NCI-H226 (cell line): ENCODE measurements around the gene LDLRAD4.

Experiments used
- DNase-seq: peaks from one replicate; pipeline ENCODE4 v3.0.0-alpha.2; 2015

LDLRAD4 gene

DNA sequence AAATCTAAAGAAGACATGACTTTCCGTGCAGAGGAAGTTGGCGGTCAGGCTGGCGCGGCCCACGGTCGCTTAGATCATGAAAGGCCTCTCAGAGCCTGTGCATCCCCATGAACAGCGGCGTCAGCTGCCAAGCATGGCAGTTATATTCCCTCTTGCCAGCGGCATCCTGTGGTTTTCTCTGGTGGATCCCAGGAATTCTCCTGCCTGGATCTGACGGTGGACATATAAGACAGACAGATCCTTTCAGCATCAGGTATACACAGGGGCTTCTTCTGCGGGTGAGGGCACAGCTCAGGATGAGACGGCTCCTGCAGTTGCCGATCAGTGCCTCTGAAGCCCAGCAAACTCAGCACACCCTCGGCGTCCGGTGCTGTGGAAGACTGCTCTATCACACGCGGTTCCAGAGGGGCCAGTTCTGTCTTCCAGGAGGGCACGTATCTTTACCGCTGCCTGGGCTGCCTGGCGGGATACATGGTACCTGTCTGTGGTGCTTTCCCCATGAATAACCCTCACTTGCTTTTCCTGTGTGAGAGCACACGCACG lies 157.8 kb downstream of the LDLRAD4 start:
- DNase-seq = no peak

GRCh38 chr18:13376841-13377351 lies 158.3 kb downstream of the LDLRAD4 start:
- no peak for DNase-seq

DNA sequence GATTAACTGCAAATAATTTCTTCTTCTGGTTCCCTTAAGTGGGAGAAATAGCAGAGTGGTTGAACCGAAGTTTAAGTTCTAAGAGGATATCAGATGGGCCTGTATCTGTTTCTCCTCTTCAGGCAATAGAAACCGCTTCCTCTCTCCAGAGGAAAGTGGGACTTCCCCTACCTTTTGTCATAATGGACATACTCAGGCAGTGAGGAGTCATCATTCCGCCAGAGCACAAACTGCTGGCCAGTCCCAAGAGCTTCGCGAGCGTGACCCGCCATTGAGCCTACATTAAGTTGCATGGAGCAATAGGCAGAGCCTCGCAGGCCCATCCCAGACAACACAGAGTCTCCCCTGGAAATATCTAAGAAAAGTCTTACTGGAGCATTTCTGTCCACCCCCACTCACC lies 158.9 kb downstream of the LDLRAD4 start:
- DNase-seq = no peak

DNA sequence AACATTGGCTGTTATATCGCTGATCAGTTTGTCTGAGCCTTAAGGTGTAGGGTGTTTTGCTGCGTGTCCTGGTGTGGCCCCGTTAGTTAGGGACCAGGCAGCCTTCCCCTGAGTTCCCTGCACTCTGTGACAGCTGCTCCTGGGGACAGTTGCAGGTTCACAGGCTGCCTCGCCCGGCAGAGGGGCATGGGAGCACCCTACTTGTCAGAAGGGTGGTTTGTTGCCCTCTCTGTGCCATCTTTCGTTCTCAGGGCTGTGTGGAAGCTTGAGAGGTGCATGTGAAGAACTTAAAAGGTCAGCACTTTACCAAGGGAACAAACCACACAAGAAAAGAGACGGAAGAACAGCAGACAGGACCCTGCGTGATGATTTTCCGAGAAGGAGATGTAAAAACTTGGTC lies 159.6 kb downstream of the LDLRAD4 start:
- DNase-seq = no peak

DNA sequence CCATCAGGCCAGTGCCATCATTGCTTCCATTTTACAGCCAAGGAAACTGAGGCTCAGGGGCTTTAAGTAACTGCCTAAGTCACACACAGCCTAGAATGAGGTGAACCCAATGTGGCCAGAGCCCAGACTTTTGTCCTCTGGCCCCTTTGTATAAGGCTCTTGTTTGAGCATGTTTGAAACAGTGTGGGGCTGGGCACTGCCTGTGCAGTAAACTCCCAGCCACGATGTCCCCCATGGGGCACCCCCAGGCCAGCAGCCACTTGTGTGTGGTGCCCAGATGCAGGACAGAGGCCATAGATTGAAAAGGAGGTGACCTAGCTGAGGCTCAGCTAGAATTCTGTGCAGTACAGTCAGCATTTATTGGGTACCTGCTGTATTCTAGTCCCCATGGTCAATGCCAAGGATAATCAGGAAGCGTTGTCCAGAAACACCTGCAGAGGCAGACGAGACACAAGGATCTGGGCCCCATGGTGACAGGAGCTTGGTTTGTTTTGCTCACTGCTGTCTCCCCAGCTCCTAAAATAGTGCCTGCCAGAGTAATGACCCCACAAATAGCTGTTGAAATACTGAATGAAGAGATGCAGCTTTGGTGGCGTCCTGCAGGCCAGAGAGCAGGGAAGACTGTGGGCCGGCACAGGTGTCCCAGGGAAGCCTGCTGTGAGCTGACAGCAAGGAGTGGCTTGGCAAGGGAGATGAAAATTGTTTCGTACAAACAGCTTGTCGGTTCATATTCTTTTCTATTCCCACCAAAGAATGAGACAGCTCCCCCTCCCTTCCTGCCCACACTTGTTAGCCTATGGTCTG lies 160.7 kb downstream of the LDLRAD4 start:
- DNase-seq = no peak

GRCh38 chr18:13379930-13380690 lies 161.6 kb downstream of the LDLRAD4 start:
- DNase-seq = no peak

GRCh38 chr18:13380691-13381070 lies 162.1 kb downstream of the LDLRAD4 start:
- no peak for DNase-seq

- no peak for DNase-seq
These were observed 162.8 kb downstream of the LDLRAD4 start for GRCh38 chr18:13381331-13381730.

- no peak for DNase-seq
These were observed 163.4 kb downstream of the LDLRAD4 start for GRCh38 chr18:13381944-13382365.

GRCh38 chr18:13382366-13382953 lies 163.9 kb downstream of the LDLRAD4 start:
- no peak for DNase-seq

GRCh38 chr18:13382954-13383827 lies 164.6 kb downstream of the LDLRAD4 start:
- no peak for DNase-seq

DNA sequence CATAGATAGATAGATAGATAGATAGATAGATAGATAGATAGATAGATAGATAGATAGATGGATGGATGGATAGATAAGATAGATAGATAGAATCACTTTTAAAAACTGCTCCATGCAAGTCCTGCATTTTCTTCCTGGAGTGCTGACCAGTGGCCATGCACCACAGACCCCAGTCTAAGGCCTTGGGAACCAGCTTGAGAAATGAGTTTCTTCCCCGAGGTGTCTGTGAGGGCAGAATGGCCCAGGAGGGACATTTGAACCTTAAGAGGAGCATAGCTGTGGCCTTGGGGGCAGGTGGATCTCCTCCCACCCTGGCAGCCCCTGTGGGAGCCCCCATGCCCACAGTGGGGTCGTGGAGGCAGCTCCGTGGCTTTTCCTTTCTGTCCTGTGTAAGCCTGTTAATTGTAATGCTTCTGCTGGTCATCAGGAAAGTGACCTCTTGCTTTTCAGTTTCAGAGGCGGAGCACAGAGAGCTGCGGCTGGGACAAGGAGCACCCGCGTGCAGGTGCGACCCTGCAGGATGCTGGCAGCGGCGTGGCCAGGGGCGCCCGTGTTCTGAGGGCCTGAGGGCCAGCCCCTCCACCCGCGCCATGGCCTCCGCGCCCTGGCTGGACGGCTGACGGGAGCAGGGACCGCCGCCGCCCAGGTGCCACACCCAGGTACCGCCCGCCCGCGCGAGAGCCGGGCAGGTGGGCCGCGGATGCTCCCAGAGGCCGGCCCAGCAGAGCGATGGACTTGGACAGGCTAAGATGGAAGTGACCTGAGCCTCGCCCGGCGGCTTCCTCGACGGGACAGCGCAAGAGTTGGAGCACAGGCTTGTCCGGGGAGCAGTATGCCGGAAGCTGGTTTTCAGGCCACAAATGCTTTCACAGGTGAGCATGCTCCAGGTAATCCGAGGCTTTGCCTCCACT lies 168.6 kb downstream of the LDLRAD4 start:
- no peak for DNase-seq

GRCh38 chr18:13387855-13388548 lies 169.4 kb downstream of the LDLRAD4 start:
- DNase-seq = no peak

DNA sequence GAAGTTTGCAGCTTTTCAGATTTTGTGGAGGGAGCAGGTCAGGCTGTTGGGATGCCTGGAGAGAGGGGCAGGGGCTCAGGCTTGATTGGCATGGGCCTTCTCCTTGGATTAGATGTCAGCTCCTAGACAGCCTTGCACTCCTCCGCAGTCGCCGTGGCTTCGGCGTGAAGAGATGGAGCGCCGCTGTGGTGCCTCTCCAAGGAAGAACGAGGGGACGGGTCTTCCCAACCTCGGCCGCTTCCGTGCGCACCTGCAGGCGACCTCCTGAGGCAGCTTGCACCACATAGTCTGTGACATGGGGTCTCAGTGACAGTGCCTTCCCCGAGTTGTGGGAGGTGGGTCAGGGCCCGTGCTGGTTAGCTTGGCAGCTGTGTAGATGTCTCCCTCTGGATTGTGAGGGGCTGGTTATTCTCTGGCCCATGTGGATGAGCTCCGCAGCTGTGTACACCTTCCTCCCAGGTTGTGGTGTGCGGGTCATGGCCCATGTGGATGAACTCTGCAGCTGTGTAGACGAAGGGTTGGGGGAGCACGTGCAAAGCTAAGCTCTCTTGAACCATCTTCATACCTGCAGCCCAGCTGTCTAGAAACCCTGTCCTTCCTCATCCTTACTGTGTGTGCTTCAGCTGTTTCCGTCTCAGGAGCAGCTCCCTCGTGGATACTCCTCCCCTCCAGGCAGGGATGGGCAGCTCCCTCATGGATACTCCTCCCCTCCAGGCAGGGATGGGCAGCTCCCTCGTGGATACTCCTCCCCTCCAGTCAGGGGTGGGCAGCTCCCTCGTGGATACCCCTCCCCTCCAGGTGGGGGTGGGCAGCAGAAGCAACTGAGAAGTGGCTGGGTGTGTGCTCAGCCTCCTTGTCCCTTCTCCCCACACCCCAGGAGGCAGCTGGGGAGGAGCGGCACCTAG lies 170.3 kb downstream of the LDLRAD4 start:
- DNase-seq = no peak

DNA sequence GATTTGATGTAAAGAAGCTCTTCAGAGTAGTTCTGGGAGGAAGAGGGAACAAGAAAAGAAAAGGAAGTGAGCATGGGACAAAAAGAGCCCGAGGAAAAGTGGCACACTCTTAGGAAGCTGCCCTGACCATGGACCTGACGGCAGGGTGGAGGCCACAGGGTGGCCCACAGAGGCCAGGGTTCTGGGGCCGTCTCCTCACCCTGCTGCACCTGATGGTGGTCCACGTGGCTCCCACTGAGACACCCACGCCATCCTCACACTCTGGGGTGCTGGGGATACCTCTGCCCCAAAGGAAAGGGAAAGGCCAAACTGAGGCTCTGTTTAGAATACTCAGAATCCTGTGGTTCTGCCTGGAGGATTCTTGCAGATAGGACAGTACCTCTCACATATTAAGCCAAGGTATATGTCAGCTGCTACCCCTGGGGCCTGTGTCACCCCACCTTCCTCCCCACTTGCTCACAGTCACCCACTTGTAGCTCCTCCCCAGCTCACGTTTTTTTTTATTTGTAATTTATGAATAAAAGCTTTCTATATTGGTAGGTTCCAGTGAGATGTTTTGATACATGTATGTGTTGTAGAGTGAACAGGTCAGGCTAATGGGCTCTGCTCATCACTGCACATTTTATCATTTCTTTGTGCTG lies 171.1 kb downstream of the LDLRAD4 start:
- DNase-seq = no peak

GRCh38 chr18:13390196-13390595 lies 171.6 kb downstream of the LDLRAD4 start:
- no peak for DNase-seq

GRCh38 chr18:13390711-13391110 lies 172.2 kb downstream of the LDLRAD4 start:
- DNase-seq = no peak

DNA sequence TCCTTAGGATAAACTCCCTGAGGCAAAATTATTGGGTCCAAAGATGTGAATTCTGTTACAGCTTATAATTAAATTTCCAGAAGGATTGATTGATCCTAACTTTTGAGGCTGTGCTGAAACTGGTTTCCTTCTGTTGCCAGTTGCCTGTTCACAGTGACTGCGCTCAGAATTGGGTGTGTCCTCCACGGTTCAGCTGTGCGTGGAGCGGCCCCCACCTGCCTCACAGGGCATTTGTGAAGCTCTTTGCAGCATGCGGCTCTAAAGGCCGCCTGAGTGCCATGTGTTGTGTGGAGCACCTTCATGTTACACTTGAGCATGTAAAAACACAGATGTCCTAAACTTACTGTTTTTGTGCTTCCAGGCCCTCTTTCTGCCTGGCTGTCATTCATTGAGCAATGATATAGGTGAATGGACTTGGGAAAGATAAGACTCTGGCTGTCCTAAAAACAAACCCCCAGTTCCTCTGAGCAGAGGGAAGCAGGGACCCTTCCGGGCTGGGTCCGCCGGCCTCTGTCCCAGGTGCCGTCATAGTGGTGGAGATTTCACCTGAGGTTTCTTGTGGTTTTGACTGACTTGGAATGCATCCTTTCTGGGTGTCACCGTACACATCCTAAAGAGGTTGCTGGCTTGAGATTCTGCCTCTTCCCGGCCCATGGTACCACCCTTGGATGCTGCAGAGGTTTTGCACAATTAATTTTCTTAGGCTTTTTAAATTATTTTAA lies 173.6 kb downstream of the LDLRAD4 start:
- no peak for DNase-seq
